ENCODE results near the gene PELI2.
A peak's percentile ranks its signal among the peaks of the same experiment; 100 is the strongest.

Gene PELI2

DNA sequence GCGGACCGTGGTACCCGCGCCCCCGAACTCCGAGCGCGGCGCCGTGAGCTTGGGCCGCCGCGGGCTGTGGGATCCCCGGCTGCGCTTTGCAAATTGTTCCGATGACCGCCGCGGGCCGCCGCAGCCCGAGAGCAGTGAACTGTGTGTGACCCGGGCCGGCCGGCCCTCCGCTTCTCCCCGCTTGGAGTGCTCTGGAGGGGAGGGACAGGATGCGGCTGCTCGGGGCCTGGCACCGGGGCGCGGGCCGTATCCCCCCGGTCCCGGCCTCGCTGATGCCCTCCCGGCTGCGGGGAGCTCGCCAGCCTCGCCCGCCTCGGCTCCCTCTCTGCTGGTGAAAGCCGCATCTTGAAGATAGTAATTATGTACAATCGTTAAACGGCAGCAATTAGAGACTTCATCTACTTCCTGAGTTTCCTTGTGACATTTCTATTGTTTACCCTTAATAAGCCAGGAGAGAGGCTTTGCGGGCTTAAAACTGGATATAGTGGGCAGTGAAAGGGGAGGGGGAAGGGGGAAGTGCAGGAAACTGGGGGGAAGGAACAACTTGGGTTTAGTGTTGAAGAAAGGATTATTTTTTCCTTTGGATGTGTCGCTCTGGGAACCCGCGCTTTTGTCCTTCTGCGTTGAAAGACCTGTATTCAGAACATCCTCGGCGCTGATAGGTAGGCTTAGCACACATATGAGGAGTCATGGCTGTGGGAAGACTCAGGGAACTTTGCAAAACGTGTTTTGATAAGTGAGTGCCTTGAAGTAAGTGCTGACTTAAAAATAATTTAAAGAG lies 1.2 kb downstream of the PELI2 start:
- peak; percentile 17 for DNase-seq (ENCODE audit: low spot score)

DNA sequence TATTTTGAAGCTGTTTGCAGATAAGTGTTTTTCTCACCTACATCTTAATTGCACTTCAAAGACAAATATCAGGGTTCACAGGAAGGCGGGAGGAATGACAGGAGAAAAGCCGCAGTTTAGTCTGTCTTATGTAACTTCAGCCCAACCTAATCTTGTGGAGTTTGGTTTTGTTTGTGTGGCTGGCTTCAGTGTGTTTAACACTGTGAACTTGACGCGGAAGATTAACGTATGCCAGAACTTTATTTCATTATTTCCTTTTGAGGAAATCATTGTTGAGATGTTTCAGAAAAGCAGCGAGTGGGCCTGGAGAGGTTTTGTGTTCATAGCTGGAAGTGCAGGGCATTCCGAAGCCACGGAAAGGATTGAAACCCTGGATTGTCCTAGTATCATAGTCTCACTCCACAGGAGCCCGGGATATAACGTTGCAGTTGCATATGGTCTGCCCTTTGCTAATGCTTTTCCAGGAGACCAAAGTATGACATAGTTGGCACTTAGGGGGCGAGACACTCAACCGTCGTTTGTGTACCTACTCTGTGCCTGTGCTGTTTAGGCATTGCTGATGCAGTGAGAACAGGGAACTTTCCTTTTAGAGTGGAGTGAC lies 2.0 kb downstream of the PELI2 start:
- DNase-seq (ENCODE audit: low spot score) = peak; percentile 13

DNA sequence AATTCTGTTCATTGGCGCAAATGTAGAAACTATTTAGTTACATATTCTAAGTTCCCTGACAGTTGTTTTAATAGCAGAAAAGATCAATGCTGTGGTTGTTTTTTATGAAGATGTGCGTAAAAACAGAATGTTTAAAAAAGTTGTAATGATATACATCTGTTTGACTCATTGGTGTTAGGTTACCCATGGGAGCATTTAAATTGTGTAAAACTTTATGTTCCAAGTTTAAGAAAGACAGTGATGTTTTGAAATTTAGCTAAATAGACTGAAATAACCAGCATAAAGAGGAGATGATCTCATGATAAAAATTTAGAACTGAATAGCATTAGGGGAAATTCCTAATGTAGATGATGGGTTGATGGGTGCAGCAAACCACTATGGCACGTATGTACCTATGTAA lies 3.6 kb downstream of the PELI2 start:
- no peak for DNase-seq (ENCODE audit: low spot score)

DNA sequence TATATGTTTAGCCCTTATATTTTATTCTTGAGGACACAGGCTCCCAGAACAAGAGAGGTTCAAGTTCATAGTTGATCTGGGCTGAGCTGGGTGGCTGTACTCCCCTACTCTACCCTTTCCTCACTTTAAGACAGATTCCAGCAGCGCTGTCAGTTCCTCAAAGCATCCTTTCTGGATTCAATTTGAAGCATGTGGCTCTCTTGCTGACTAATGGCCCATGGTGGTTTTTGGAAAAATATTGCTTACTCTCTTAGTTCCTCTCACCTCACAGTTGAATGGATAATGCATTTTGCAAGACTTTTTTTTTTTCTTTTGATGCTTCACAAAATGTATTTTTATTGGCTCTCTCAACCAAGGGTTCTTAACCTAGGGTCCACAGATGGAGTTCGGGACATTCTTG lies 4.1 kb downstream of the PELI2 start:
- no peak for DNase-seq (ENCODE audit: low spot score)

DNA sequence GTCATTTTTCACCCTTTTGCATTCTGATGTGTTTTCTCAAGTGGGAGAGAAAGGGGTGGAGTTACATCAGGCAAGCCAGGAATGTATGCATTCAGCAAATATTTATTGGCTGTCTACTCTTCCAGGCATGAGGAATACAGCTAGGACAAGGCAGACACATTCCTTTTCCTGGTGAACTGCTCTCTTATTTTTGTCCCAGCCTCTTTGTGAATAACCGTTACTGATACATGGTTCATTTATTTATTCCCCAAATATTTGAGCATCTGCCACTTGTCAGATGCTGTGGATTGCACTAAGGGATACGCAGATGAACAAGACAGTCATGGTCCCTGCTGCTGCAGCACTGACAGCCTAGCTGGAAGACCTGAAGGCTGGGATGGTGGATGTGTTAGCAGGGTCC lies 6.1 kb downstream of the PELI2 start:
- DNase-seq (ENCODE audit: low spot score) = no peak

DNA sequence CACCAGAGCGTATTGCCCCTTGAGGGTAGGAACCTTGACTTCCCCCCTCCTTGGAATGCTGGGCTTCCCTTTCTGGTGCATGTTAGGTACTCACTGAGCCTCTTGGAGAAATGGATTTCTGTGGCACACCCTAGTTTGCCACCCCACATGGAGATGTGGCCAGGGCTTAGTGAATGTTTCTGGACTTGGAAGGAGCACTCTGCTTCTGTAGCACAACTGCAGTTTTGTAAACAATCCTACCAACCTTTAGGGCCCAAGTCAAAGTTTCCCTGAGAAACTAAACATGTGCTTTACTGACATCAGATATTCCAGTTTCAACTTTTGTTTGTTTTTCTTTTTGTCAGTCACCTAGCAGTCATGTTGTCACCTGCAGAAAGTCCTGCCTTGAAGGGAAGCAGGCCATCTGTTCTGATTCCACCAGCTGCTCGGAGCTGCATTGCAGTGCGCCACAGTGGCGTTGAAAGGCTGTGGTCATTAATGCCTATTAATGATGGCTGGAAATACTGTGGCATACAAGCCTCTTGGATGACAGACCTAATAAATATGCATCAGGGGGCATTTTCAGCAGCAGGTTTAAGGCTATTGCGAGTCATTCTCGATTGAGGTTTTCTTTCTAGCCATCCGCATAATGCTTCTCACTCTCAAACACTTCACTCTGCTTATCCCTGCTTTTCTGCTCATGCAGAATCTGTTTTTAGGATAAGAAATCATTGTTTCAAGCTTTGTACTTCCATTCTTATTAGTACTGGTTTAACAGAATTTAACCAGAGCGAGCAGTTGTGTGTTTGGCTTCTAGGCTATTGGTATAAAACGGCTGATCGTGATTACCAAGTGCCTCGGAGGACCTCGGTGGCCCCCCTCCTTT lies 7.8 kb downstream of the PELI2 start:
- no peak for DNase-seq (ENCODE audit: low spot score)

DNA sequence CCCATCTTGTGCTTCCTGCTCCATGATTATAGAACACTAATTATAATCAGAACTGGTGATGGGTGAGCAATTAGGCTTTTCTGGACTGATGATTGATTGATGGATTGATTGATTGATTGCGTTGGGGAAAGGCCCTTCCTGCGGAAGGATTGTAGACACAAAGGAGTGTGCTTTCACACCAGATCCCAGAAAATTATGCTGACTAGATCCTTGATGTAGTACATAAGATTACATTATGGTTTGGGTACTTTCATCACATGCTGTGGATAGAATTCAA lies 8.4 kb downstream of the PELI2 start:
- DNase-seq (ENCODE audit: low spot score) = no peak

DNA sequence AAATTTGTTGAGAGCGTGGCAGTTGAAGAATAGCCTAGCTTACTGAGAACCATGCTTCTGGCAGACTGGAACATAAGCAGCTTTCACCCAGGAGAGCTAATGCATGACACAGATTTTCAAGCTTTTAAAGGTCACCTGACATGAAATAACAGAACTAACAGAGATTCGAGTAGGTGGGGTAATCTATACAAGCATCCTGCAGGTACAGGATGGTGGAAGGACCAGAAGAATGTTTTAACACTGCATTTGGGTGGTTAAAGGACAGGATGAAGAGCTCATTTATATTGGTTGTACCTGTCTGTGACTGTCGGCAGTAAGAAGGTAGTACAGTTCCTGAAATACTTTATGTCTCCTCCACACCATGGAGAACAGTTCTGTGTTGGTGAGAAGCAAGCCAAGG lies 8.9 kb downstream of the PELI2 start:
- no peak for DNase-seq (ENCODE audit: low spot score)

DNA sequence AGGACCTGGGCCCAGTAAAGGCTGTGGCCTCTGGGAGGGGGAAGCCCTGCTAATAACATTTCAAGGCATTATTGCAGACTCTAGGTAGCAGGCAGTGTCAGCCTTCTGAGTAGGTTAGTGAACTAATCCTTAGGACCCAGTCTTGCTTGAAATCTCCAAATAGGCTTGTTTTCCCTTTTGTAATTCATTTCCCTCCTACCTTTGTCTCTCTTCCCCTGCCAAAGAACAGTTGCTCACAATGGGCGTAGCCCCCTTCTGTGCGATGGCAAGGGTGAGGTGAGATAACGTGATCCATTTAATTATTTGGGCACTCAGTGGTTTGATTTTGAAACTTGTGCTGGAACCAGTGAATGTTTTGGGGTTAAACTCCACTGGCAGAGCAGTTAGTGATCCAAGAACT lies 10.9 kb downstream of the PELI2 start:
- DNase-seq (ENCODE audit: low spot score) = no peak

DNA sequence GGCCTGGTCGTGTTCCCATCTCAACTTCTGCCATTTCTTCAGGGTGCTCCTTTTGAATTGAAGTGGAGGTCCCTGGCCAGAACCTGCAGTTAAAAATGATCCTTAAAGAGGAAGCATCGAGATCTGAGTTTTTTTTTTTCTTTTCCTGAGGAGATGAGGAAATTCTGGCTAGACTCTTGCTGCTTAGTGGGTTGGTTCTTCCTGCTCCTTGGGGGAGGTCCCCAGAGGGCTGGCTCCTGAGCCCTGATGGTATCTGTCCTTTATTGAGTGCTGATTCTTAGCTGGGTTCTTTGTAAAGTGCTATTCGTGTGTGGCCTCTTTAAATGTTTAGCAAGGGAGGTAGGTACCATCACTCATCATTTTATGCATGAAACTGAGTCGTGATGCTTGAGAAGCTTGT lies 11.7 kb downstream of the PELI2 start:
- DNase-seq (ENCODE audit: low spot score) = no peak

DNA sequence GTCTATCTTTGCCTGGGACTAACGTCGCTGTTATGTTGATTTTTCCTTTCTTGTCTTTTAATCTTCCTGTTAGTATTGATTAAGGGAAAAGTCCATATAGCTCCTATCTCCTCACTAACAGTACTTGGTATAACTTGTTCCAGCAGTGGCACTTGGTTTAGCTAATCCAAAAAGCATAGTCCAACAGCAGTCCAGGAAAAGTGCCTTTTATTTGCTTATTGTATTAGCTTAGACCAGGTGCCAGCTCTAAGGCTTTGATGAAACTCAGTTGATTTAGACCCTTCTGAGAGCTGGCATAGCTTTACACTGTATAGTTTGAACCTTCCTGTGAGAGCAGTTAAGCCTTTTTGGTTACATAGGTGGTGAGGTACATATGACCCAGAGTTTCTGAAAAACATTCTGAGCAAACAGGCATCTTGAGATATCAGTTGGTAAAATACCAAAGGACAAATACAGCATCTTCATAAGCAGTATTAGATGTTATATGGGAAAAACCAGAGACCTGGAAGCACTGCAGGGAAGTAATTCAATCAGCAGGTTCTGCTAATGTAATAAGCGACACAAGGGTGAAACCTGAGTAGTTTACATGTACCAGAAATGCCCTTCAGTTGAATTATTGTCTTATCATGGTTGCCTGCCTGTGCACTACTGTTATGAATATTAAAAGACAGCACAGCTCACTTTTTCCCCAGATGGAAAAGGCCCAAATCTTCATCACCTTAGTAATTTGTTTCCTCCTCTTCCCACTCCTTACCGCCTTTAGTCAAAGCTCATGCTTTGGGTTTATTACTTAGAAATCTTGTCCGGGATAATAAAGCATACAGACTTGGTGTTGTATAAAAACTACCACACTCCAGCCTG lies 13.0 kb downstream of the PELI2 start:
- no peak for DNase-seq (ENCODE audit: low spot score)

DNA sequence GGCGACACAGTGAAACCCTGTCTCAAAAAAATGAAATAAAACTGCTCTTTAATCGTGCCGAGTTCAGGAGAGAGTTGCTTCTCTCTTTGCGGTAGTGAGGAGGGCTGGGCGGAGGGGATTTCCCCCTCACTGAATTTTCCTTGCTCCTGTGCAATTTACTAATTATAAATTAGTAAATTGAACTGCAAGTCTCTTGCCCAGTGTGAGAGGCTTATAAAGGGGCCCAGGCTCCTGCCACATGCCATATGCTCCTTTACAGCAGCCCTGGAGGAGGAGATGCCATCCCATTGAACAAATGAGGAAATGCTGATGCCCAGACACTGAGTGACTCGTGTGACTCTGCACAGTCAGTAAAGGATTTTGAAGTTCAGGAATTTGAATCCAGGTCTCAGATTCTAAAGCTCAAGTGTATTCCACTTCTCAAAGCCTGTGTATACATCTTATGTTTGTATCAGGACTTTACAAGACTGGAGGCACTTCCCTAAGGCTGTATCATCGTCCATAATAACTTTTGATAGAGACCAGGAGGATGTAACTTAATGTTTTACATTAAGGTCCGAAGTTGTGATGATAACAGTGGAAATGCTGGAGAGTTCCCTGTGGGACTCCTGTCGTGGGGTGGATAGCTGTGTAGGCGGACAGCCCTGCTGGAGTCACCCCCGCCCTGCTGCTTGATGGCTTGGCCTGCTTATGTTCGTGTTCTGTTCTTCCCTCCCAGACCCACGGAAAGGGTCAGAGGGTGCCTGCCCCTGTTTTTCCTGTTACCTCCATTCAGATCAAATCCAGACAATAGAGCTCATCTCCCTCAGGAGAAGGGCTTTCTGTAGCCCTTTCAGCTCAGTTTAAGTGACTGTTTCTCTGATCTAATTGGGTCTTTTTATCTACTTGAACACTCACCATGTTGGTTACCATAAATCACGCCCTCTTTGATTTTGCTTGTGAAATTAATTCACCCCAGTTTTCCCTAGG lies 13.9 kb downstream of the PELI2 start:
- no peak for DNase-seq (ENCODE audit: low spot score)

DNA sequence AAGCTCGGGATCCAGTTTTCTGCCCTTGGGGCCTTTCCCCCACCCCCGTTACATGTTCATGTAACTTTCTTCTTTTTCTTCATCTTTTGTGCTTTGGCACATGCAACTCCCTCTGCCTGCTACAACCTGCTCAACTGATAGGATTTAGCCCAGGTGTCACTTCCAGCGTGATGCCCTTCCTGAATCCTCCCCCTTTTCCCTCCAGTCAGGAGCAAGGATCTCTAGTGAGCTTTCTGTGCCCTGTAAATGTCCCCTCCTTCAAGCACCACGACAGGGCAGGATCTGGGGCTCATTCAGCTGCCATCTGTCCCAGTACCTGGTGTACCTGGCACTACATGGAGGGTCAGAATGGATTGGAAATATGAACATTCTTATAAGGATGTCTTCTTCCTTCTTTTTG lies 15.3 kb downstream of the PELI2 start:
- no peak for DNase-seq (ENCODE audit: low spot score)

DNA sequence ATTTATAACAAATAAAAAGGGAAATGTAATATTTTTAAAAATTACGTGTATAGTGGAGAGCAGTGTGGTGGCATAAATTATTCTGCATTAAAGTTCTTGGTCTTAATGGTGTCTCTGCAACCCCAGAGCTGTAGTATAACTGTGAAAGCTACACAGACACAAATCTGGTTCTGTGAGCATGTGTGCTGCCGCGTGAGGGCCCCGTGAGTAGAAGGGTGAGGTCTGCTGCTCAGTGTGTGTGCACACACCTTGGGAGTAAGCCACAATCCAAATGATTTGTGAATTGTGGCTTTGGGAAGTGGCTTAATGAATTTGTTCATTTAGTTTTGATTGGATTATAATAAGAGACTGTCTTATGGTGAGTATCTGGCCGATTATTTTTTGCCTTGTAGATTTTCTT lies 16.8 kb downstream of the PELI2 start:
- DNase-seq (ENCODE audit: low spot score) = no peak

DNA sequence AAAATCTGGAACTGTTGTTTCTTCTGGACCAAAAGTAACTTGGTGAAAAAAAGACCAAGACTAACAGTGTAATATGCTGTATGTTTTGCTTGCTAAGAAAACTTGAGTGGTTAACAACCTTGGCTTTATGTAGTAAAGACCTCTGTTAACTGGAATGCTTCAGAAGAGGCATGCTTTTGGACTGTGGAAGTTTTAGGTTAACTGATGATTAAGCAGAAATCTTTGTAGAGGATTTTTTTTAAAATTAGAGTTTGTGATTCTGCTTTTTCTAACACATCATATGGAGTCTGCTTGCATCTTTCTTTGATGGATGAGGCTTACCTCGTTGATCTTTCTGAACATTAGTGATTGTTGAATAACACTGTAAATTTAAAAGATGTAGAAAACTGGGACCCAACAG lies 17.5 kb downstream of the PELI2 start:
- no peak for DNase-seq (ENCODE audit: low spot score)

DNA sequence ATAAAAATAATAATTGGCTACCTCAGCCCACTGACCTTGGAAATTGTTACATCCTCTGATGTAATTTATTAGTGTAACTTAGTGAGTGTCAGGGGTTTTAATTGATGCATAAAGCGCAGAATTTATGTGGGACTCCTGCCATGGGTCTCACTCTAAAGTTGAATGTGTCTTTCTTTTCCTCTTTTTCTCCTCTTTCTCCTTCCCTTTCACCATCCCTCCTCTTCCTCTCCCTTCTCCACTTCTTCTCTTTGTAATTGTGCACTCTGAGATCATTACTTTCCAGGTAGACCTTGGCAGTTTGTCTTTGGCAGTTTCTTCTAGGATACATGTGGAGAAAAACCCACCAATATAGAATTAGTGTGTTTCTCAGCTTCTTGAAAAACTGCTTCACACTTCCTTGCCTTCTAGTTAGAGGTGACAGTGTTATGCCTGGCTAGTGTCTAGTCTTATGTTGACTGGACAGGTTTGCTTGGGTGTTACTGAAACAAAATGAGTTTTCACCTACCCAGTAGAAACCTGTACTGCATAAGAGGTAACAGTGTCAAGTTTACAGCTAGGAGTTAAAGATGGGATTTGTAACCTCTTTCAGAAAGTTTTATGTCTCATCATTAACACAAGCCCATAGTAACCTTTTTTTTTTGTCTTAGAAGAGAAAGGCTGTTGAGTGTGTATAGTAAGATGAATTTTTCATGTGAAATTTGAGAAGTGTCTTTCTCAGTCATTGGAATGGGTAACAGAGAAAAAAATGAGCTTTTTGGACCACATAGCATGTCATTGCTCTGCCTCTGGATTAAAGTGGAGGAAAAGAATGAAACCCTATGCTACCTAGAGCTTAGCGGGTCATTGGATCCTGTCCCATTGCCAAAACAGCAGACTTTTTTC lies 18.6 kb downstream of the PELI2 start:
- no peak for DNase-seq (ENCODE audit: low spot score)

DNA sequence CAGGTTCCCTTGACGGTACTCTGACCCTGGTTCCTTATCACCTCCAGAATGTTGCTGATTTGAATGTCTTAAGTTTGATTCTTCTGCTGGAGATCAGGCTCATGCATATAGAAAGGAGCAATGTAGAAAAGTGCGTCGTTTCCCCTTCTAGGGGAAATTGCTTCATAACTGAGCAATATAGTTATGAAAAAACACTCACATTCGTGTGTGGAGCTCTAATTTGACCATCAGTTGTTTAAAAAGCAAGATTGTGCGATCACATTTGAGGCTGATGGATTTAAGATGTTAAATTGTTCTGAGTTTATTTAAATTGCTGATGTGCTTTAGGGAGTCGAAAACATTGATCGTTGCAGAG lies 19.2 kb downstream of the PELI2 start:
- DNase-seq (ENCODE audit: low spot score) = no peak

DNA sequence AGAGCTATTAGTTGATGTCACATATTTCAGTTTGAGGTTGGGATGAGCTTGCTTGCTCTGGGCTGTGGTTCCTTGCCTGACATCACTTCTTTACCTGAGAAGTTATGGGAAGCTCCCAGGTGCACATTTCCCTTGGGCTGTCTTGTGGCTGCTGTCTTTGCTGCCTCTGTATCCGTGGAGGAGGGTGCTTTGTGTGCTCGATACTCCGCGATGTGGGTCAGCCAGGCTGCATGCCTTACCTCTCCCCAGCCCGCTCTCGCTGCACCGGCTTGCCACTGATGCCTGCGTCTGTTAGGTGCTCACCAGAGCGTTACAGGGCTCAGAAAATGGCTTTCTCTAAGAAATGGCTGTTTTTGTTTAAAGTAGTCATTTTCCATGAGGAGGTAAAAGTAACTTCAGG lies 19.6 kb downstream of the PELI2 start:
- no peak for DNase-seq (ENCODE audit: low spot score)

DNA sequence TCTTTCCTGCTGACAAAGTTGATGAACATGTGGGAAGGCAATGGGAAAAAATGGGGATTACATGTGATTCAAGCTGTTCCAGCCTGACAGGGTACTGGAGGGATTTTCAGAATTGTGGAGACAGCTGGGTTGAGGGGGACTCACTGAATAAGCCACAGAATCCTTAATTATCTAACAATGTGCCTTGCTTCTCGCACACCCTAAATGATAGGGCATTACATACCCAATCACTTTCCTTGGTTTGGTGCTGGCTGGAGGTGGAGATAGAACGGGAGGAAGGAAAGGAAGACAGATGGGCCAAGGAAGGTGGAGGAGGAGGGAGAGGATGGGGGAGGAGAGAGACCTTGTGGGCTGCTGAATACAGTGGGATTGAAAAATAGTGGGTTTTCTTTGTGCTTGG lies 20.7 kb downstream of the PELI2 start:
- no peak for DNase-seq (ENCODE audit: low spot score)

DNA sequence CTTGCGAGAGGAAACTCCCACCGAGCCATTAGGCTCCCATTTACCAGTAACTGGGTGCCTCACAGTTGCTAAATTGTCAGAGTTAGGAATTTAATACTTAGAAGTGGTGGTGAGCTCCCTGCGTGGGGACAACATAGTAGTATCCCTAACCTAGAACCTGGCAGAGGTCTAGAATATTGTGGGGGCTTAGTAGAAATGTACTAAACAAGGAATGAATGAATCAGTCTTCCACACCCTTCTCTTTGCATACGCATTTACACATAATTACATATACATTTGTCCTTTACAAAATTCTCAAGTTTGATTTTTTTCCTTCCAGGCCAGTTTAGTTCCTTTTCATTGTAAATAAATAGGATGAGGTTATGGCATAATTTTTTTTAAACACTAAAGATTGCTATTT lies 24.1 kb downstream of the PELI2 start:
- DNase-seq (ENCODE audit: low spot score) = no peak
